Measurements from ENCODE around the gene MUSK. TPM values are rescaled to one million over a fixed set of nuclear protein-coding genes. Genes with fewer than 3 reads are reported as not detected.
"Not testable (repeated sequence)": the region's sequence is repeated elsewhere in the genome, so short reads cannot be mapped to it uniquely, and the experiment has no call there.

The MUSK gene
- total RNA-seq, 1 experiment from 2014 or later = not detected

GRCh38 chr9:110687497-110687896 is 18.9 kb downstream of the MUSK start:
- no peak for DNase-seq (ENCODE audit: low spot score)
- in situ Hi-C loops (cut with HindIII; ENCODE audit: low sequenced_read_pairs) = no loop called here

GRCh38 chr9:110688329-110688728 is 19.7 kb downstream of the MUSK start:
- in situ Hi-C loops (cut with HindIII; ENCODE audit: low sequenced_read_pairs) = no loop called here
- no peak for DNase-seq (ENCODE audit: low spot score)

GRCh38 chr9:110691002-110691549 is 22.5 kb downstream of the MUSK start:
- in situ Hi-C loops (cut with HindIII; ENCODE audit: low sequenced_read_pairs) = no loop called here
- DNase-seq (ENCODE audit: low spot score) = no peak

GRCh38 chr9:110695846-110696245 is 27.3 kb downstream of the MUSK start:
- DNase-seq (ENCODE audit: low spot score); in situ Hi-C loops (cut with HindIII; ENCODE audit: low sequenced_read_pairs): not testable (repeated sequence)

- DNase-seq (ENCODE audit: low spot score) = no peak
Measured at GRCh38 chr9:110700953-110701352, 32.4 kb downstream of the MUSK start.

GRCh38 chr9:110703669-110704068 is 35.1 kb downstream of the MUSK start:
- in situ Hi-C loops (cut with HindIII; ENCODE audit: low sequenced_read_pairs) = no loop called here
- no peak for DNase-seq (ENCODE audit: low spot score)

More at GRCh38 chr9:110700953-110701352, 32.4 kb downstream of the MUSK start:
- in situ Hi-C loops (cut with HindIII; ENCODE audit: low sequenced_read_pairs) = no loop called here

- in situ Hi-C loops (cut with HindIII; ENCODE audit: low sequenced_read_pairs) = no loop called here
- no peak for DNase-seq (ENCODE audit: low spot score)
Measured at GRCh38 chr9:110707419-110707818, 38.8 kb downstream of the MUSK start.

- in situ Hi-C loops (cut with HindIII; ENCODE audit: low sequenced_read_pairs) = no loop called here
Measured at GRCh38 chr9:110710420-110710819, 41.8 kb downstream of the MUSK start.

GRCh38 chr9:110712955-110713354 is 44.4 kb downstream of the MUSK start:
- in situ Hi-C loops (cut with HindIII; ENCODE audit: low sequenced_read_pairs) = no loop called here
- DNase-seq (ENCODE audit: low spot score) = no peak

More at GRCh38 chr9:110710420-110710819, 41.8 kb downstream of the MUSK start:
- DNase-seq (ENCODE audit: low spot score) = no peak

- in situ Hi-C loops (cut with HindIII; ENCODE audit: low sequenced_read_pairs) = no loop called here
Measured at GRCh38 chr9:110714314-110714713, 45.7 kb downstream of the MUSK start.

GRCh38 chr9:110728058-110728457 is 59.5 kb downstream of the MUSK start:
- in situ Hi-C loops (cut with HindIII; ENCODE audit: low sequenced_read_pairs) = no loop called here
- DNase-seq (ENCODE audit: low spot score) = no peak

More at GRCh38 chr9:110714314-110714713, 45.7 kb downstream of the MUSK start:
- no peak for DNase-seq (ENCODE audit: low spot score)

GRCh38 chr9:110729641-110730040 is 61.0 kb downstream of the MUSK start:
- in situ Hi-C loops (cut with HindIII; ENCODE audit: low sequenced_read_pairs) = no loop called here
- no peak for DNase-seq (ENCODE audit: low spot score)

GRCh38 chr9:110731437-110732028 is 62.9 kb downstream of the MUSK start:
- no peak for DNase-seq (ENCODE audit: low spot score)
- in situ Hi-C loops (cut with HindIII; ENCODE audit: low sequenced_read_pairs) = no loop called here

- no peak for DNase-seq (ENCODE audit: low spot score)
- in situ Hi-C loops (cut with HindIII; ENCODE audit: low sequenced_read_pairs) = no loop called here
Measured at GRCh38 chr9:110738982-110739381, 70.4 kb downstream of the MUSK start.

GRCh38 chr9:110742741-110743371 is 74.3 kb downstream of the MUSK start:
- in situ Hi-C loops (cut with HindIII; ENCODE audit: low sequenced_read_pairs) = no loop called here
- DNase-seq (ENCODE audit: low spot score) = no peak

- in situ Hi-C loops (cut with HindIII; ENCODE audit: low sequenced_read_pairs) = no loop called here
- DNase-seq (ENCODE audit: low spot score) = no peak
Measured at GRCh38 chr9:110744715-110745384, 76.3 kb downstream of the MUSK start.

GRCh38 chr9:110745676-110746075 is 77.1 kb downstream of the MUSK start:
- peak; percentile 26 for DNase-seq (ENCODE audit: low spot score)
- in situ Hi-C loops (cut with HindIII; ENCODE audit: low sequenced_read_pairs) = no loop called here

GRCh38 chr9:110746211-110746930 is 77.8 kb downstream of the MUSK start:
- in situ Hi-C loops (cut with HindIII; ENCODE audit: low sequenced_read_pairs) = no loop called here
- no peak for DNase-seq (ENCODE audit: low spot score)

GRCh38 chr9:110748251-110748893 is 79.8 kb downstream of the MUSK start:
- in situ Hi-C loops (cut with HindIII; ENCODE audit: low sequenced_read_pairs) = no loop called here
- no peak for DNase-seq (ENCODE audit: low spot score)

Data from G401 (cell line).